ENCODE results near the gene RNGTT.

GRCh38 chr6:88856566-88856965, 106.9 kb downstream of the RNGTT start:
- TF ChIP-seq, protein P1, sequence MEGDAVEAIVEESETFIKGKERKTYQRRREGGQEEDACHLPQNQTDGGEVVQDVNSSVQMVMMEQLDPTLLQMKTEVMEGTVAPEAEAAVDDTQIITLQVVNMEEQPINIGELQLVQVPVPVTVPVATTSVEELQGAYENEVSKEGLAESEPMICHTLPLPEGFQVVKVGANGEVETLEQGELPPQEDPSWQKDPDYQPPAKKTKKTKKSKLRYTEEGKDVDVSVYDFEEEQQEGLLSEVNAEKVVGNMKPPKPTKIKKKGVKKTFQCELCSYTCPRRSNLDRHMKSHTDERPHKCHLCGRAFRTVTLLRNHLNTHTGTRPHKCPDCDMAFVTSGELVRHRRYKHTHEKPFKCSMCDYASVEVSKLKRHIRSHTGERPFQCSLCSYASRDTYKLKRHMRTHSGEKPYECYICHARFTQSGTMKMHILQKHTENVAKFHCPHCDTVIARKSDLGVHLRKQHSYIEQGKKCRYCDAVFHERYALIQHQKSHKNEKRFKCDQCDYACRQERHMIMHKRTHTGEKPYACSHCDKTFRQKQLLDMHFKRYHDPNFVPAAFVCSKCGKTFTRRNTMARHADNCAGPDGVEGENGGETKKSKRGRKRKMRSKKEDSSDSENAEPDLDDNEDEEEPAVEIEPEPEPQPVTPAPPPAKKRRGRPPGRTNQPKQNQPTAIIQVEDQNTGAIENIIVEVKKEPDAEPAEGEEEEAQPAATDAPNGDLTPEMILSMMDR (IDR thresholded peaks at IDR 0.05): no peak
- TF ChIP-seq EP300 (IDR thresholded peaks at IDR 0.05): no peak

All from upper lobe of left lung (tissue), 4 donors.